NCI-H748 (cell line): ENCODE results near the gene ORC1.
"Not testable (repeated sequence)": the region's sequence is repeated elsewhere in the genome, so short reads cannot be mapped to it uniquely, and the experiment has no call there.

Source experiments
- DNase-seq: peaks from one replicate; lab custom pipeline; 2025; ENCODE audit not compliant: unreplicated experiment; lab: John Stamatoyannopoulos, UW

Gene ORC1

GRCh38 chr1:52393174-52393573, 11.0 kb downstream of the ORC1 start:
- no peak for DNase-seq

GRCh38 chr1:52386458-52386857, 17.8 kb downstream of the ORC1 start:
- no peak for DNase-seq

GRCh38 chr1:52385376-52385775, 18.8 kb downstream of the ORC1 start:
- DNase-seq = no peak

- DNase-seq = not testable (repeated sequence)
These were observed 34.4 kb downstream of the ORC1 start for GRCh38 chr1:52369851-52370250.

DNA sequence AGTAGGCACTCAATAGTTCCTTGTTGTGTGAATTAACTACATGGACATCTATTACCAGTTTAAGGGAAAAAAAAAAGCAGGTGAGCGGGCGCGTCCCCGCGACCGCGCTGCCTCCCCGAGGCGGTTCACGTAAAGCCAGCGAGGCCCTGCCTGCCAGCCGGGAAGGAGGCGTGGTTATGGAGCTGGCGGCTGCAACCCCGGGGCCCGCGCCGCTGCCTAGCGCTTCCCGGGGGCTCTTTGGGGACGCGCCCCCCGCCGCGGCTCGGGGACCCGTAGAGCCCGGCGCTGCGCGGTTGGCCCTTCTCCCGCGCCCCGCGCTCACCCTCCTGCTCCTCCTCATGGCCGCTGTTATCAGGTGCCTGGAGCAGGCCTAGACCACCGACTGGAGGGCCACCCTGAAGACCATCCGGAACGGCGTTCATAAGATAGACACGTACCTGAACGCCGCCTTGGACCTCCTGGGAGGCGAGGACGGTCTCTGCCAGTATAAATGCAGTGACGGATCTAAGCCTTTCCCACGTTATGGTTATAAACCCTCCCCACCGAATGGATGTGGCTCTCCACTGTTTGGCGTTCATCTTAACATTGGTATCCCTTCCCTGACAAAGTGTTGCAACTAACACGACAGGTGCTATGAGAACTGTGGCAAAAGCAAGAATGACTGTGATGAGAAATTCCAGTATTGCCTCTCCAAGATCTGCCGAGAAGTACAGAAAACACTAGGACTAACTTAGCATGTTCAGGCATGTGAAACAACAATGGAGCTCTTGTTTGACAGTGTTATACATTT, 35.6 kb downstream of the ORC1 start:
- DNase-seq = peak; percentile 86

- no peak for DNase-seq
These were observed 37.0 kb downstream of the ORC1 start for GRCh38 chr1:52367272-52367671.

GRCh38 chr1:52366517-52366827, 37.8 kb downstream of the ORC1 start:
- DNase-seq = no peak

DNA sequence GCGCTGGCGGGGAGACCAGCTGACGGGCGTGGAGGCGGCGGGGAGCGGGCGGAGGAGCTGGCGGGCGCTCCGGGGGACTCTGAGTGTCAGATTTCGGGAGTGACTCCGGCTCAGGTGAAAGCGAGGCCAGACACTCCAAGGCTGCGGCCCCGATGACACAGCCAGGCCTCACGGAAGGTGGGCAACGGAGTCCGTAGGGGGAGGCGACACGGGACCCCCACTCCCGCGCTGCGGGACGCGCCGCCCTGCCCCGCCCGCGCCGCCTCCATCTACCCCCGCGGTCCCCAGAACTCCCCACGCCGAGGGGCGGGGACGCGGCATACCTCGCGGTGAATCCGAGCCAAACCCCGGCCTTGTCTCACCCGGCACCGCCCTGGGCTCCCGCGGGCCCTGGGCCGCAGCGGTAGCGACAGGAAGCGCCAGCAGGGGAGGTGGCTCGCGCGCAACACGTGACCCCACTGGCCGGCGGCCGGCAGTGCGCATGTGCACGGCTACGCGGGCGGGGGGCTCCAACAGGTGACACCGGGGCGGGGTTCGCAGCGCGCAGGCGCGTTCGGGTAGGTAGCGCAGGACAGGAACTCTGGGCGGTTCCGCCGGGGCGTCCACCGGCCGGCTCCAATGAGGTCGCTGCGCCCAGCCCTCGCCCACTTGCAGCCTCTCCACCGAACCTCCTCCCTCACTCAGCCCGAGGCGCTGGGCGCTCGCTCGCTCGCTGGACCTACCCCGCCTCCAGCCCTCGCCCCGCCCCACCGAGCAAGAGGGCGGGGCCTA, 38.3 kb downstream of the ORC1 start, which contains the start of gene CC2D1B:
TSS of gene CC2D1B (minus strand) at position 460 of the 771 bp plus-strand sequence. CDS start 1,585 bp downstream, outside the sequence.
- DNase-seq = peak; percentile 99

GRCh38 chr1:52365071-52365745, 39.0 kb downstream of the ORC1 start:
- peak; percentile 36 for DNase-seq

DNA sequence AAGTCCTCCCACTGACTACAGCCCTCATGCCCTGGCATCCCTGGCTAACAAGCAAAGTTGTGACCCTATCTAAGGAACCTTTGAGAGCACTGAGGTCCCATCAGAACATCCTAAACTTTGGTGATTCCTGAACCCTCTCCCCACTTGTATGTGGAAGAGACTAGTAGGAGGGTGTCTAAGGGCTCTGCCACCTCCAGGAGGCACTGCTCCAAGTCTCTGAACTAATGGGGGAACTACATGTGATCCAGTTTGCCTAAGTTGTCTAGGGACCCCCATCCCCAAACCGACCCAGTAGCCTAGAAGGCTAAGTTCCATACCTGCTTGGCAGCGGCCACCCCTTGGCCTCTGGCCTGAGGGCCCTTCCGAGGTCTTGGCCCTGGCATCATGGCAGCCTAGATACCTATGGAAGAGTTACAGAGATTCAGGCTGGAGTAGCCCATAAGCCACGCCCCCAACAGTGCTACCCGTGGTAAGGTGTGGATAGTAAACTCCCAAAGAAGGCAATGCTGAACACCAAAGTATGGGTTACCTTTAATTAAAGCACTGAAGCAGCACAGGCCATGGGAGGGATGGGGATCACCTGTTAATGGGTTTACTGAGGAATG, 39.9 kb downstream of the ORC1 start:
- DNase-seq = no peak

DNA sequence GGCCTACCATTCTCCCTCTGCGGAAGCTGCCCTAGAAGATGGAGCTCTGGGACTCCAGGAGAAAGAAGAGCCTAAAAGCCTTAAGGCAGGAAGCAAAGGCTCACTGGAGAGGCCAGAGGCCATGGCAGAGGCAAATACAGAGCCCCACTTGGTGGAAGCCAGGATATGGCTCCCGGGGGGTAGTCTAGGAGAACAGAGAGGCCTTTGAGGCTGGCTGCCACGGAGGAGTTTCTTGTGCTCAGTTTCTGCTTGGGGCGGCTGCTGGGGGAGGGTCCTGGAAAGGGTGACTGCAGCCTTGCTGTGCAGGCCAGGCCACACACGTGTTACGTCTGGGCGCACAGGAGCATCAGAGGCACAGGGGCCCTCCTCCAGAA, 43.6 kb downstream of the ORC1 start:
- no peak for DNase-seq

DNA sequence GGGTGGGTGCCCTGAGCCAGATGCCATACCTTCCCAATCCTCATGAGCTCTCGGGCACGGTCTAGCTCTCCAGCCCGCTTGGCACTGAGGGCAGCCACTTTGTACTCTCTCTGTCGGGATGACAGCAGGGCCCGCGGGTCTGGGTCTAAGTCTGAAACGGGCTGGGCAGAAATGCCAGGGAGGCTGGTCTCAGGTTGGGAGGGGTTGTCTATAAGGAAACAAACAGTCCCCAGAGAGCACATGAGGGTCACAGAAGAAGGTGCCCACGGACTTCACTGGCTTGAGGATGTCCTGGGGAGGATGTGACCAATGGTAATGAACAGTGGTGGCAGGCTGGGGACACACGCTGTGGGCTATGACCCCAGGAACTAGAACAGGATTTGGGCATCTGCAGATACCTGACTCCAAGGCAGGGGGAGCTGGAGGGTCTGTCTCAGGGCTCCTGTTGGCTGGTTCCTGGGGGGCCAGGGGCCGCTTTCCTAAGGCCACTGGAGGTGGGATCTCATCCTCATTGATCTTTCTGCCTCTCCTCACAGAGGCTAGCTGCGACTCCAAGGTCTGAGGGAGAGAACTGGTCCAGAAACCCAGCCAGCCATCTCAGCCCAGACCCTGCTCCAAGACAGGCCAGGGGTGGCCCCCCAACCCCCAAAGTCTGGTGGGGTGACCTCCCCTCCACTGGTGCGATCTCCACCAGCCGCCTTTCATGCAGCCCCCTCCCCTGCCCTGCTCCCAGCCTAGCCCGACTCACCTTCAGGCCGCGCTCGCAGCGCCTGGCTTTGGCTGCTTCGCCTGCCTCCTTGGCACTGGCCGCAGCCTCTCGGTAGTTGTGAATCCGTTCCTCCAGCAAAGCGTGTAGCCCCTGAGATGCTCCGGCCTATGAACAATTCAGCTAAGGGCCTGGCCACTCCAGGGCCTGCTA, 44.3 kb downstream of the ORC1 start:
- DNase-seq = no peak

DNA sequence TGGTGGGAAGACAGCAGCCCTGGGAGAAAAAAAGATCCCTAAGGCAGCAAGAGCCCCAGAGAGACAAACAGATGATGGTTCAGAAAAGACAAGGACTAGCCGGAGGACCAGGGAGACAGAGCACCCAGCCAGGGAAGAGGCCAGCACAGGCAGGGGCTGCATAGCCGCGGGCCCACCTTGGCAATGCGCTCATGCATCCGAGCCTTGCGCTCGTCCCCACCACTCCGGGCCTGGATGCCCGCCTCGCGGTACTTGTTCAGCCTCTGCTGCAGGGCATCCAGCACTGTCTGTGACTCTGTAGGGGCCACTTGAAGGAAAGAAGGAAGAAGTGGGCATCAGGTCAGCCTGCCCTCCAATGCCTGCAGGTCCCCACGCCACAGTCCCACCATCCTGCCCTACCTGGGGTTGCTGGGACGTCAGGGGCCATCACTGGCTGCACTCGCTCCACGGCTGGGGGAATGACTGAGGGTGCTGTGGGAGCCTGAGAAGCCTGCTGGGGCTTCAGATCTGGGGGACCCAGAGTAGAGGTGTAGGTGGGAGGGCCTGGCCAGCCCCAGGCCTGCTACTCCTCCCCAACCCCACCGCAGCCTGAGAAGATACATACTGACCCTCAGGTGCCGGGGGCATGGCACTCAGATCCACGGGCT, 45.2 kb downstream of the ORC1 start:
- DNase-seq = no peak

- DNase-seq = no peak
These were observed 46.8 kb downstream of the ORC1 start for GRCh38 chr1:52357397-52357796.

DNA sequence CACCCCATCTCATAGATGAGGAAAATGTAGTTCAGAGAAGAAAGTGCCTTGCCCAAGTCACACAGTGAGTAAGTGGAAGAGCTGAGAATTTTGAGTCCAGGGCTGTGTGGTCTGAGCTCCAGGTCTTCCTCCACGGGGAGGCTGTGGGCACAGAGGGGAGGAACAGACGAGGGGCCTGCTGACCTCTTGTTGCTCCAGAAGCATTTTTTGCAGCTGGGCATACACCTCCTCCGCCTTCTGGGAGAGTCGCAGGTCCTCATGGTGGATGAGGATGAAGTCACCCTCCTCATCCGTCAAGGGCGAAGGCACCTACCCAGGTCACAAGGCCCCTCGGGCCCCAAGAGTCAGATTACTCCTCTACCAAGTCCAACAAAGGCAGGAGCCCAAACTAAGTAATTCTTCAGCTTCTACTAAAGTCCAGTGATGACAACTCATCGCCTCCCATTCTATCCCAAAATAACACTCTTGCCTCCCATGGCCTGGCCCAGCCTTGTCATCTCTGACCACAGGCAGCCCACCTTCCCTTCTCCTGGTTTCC, 47.3 kb downstream of the ORC1 start:
- DNase-seq = no peak

GRCh38 chr1:52355847-52356505, 48.2 kb downstream of the ORC1 start:
- DNase-seq = no peak

DNA sequence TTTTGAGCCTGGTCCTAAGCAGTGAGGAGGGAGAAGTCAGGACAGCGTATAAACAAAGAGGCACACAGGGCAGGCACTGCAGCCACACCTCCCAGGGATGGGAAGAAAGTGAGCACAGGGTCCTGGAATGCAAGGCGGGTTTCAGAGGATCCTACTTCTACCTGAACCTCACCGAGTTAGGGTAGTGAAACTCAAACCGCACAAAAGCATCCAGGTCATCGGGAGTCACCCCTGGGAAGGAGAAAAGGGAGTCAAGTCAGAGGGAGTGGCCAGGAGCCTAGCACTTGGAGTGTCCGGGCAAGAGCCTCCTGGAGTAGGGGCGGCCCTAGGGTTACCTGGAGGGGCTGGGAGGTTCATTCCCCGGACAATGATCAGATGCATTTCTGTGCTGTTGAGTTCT, 48.8 kb downstream of the ORC1 start:
- DNase-seq = no peak

DNA sequence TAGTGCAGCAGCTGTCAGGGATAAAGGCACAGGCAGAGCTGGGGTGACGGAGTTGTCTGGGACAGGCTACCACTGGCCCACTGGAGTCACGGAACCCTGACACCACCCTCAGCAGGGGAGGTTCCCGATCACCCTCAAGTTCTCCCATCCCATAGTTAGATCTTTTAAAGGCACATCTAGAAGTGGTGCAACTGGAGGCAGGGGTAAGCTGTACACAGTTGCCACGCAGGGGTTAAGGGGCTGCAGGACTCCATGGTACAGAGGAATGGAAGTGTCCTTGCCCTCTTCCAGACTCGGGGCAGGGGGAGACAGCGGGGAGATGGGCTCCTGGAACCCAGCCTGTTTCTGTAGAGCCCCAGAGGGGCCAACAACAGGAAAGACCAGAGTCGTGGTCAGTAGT, 51.5 kb downstream of the ORC1 start:
- no peak for DNase-seq

DNA sequence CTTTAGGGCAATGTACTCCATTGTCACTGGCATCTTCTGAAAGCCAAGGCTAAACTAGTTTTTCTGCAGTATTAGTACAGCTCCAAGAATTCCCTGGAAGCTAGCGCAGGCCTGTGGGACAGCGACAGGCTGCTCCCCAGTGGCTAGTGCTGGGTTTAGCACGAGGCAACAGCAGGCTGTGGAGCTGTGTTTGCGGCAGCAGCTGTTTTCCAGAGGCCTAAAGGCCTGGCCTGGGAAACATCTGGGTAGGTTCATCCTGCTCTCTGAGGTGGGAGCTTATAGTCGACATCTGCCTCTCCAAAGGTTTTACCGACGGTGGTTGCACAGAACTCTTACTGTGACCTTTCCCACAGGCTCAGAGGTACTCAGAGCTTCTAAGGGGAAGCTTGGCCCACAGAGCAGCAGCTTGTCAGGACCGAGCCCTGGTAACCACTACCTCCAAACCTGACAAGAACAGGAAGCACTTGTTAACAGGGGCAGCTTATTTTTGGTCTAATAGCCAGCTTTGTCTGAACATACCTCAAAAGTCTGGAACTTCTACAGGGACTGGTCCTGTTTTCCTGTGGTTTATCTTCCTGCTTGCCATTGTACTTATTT, 55.4 kb downstream of the ORC1 start:
- DNase-seq = peak; percentile 35
